Measurements from ENCODE around the gene SMYD1. TPM values are rescaled to one million over a fixed set of nuclear protein-coding genes. Genes with fewer than 3 reads are reported as not detected.

SMYD1 gene
- total RNA-seq, 1 donor from 2014 or later = 15.7 TPM

DNA sequence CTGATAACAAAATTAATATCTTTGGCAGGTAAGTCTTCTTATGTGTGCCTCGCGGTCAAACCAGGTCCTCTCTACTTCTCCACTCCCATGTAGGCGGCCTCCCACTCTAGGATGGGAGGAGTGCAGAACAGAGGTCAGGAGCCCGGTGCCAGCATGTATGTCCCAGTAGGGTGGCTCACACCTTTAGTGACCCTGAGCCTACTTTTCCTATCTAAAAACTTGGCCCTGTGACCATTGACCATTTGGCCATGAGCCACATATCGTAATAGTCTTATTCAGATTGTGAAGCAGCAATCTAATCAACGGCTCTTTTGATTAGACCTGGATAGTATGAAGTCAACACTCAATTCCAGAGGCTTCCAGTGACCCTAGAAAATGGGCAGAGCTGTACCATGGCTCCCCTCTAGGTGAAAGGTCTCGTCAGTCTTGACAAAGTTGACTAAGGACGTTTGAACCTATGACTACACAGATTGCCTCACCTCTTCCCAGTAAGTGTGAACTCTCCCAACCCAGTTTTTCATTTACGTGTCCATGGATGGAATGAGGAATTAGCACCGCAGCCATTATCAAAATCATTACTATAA lies 77.4 kb downstream of the SMYD1 start:
- no peak for DNase-seq

DNA sequence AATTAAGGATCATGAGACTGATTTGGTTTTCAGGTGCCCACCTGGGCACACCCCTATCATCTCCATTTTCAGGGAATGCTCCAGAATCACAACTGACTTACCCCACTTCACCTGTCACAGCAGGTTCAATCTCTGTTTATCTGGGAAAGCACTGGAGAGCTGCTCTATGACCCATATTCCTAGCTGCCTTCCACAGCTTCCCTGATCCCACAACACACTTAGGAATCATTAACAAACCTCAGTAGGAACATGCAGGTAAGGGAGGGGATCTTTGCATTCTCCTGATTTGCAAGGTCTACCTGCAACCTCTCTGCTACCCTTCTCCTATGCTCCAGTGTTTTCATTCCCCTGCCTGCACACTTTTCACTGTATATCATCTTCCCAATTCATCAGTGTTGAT lies 79.0 kb downstream of the SMYD1 start:
- DNase-seq = no peak

DNA sequence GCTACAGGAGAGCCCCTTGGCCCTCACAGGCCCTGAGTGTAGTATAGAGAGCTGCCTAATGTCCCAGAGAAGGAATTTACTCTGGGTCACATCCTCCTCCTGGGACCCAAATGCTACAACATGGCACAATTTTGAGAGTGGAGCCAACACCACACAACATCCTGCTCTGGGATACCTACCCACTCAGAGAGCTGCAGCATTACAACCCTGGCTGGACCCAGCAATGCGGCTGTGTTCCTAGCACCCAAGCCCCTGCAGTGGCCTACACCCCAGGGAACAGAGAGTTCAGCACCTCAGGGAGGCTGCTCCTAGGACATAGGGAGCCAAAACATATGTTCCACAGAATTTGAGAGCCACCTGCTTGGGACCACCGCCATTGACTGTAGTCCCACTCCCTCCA lies 79.5 kb downstream of the SMYD1 start:
- DNase-seq = no peak

DNA sequence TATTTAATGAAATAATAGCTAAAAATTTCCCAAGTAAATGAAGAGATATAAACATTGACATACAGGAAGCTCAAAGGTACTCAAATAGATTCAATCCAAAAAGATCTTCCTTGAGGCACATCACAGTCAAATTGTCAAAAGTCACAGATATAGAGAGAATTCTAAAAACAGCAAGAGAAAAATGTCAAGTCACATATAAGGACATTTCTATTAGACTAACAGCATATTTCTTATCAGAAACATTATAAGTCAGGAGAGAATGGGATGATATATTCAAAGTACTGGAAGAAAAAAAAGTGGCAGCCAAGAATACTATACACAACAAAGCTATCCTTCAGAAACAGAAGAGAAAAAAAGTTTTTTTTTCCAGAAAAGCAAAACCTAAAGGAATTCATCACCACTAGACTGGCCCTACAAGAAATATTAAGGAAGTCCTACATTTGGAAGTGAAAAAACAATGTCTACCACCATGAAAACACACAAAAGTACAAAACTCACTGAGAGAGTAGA lies 81.4 kb downstream of the SMYD1 start:
- DNase-seq = no peak

DNA sequence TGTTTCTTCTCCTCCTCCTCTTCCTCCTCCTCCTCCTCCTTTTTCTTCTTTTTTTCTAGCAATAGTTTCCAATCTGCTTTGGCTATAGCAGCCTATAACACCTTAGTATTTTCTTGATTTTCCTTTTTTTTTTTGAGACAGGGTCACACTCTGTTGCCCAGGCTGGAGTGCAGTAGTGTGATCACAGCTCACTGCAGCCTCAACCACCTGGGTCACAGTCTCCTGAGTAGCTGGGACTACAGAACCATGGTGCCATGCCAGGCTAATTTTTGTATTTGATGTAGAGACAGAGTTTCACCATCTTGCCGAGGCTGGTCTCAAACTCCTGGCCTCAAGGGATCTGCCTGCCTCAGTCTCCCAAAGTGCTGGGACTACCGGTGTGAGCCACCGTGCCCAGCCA lies 91.9 kb downstream of the SMYD1 start:
- no peak for DNase-seq

GRCh38 chr2:88159955-88160415 lies 92.4 kb downstream of the SMYD1 start:
- DNase-seq = peak; percentile 68

DNA sequence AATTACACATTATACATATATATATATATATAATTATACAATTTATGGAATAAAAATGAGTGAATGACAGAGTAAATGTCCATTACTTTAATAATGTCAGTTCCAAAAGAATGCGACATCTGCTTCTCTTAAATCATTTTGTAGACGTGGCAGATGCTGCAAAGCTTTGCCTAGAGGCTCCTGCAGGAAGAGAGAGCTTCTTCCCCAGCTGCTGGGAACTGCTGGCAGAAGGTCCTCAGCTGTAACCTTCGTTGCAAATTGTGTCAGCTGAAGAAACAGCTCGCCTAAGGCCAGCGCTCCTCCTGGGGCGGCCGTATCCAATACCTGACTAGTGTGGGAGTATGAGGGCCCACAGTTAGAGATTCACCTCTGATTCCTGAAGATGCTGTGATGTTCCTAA lies 92.9 kb downstream of the SMYD1 start:
- DNase-seq = no peak

DNA sequence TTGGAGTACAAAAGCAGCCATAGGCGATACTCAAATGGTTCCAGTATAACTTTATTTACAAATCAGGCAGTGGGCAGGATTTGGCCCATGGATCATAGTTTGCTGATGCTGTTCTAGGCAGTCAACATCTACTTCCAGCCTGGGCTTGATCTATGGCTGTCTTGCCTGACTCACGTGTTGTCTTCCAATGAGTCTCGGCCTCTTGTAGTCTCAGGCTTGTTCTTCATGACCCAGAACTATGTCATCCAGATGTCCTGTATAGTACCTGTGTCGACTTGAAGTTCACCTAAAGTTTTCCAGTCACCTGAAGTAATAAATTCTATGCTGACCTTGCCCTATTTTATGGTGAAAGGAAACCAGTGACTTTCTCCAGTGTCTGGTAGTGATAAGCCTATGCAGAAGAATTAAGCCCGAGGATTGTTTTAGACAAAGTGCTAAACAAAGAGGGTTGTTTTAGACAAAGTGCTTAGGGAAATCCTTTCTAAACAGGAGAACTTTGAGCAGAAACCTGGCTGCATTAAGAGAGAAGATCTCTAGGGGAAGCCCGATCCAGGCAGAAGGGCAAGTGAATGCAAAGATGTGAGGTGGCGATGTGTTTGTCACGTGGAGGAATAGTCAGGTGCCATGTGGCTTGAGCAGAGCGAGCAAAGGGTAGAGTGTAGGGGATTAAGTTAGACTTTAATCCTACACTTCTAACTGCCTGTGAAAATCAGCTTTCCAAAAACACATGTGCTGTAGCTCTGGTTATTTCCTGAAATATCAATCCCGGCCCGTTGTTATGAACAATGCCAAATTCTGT lies 94.0 kb downstream of the SMYD1 start:
- no peak for DNase-seq

Small RNAs within 50 kb of the gene (small RNA-seq; reads per million reads assigned to genes)
- gene MIR4780 (ENCODE audit: low replicate concordance) = not detected

Other genes with a start within 250 kb of the SMYD1 start
- 6.9 TPM for gene RGPD2, start 242.0 kb upstream of the SMYD1 start, total RNA-seq
- not detected for gene RNU2-63P, start 51.3 kb upstream of the SMYD1 start, total RNA-seq
- gene KRCC1, start 12.0 kb upstream of the SMYD1 start, total RNA-seq = 15.5 TPM
- not detected for gene FABP1, start 60.2 kb downstream of the SMYD1 start, total RNA-seq
- gene THNSL2, start 102.5 kb downstream of the SMYD1 start, total RNA-seq = 17.9 TPM

Data from skin of body (tissue), 3 donors.